H9 (cell line): Measurements from ENCODE around the gene GLCE. TPM values are rescaled to one million over a fixed set of nuclear protein-coding genes. Genes with fewer than 3 reads are reported as not detected.
"Not testable (repeated sequence)": the region's sequence is repeated elsewhere in the genome, so short reads cannot be mapped to it uniquely, and the experiment has no call there.

Experiments
- DNase-seq: peaks from one replicate; pipeline ENCODE4 v3.0.0-alpha.2; 2017
- H2AFZ ChIP-seq: one replicate; pipeline ENCODE4 v1.6.1; 2013; ENCODE audit warnings: mild to moderate bottlenecking, low read length, control low read depth, moderate library complexity
- H2AK5ac ChIP-seq: 2 replicates; pipeline ENCODE4 v1.6.1; 2013; ENCODE audit warnings: low read length, control low read depth, mixed read lengths; ENCODE audit not compliant: insufficient read length
- H2BK120ac ChIP-seq: one replicate; pipeline ENCODE4 v1.6.1; 2013; ENCODE audit warnings: low read depth, mild to moderate bottlenecking, low read length, control low read depth, inconsistent platforms; ENCODE audit not compliant: poor library complexity, severe bottlenecking
- H2BK12ac ChIP-seq: 2 replicates; pipeline ENCODE4 v1.6.1; 2013; ENCODE audit warnings: low read length, control low read depth, mixed read lengths, low read depth; ENCODE audit not compliant: insufficient read length
- H2BK15ac ChIP-seq: 2 replicates; pipeline ENCODE4 v1.6.1; 2013; ENCODE audit warnings: low read depth, low read length, control low read depth
- H2BK20ac ChIP-seq: one replicate; pipeline ENCODE4 v1.6.1; 2013; ENCODE audit warnings: low read depth, mild to moderate bottlenecking, low read length, control low read depth, inconsistent platforms; ENCODE audit not compliant: poor library complexity, severe bottlenecking
- H2BK5ac ChIP-seq: 2 replicates; pipeline ENCODE4 v1.6.1; 2013; ENCODE audit warnings: low read length, control low read depth, mixed read lengths; ENCODE audit not compliant: insufficient read length
- H3K14ac ChIP-seq: 2 replicates; pipeline ENCODE4 v1.6.1; 2013; ENCODE audit warnings: low read length, control low read depth; ENCODE audit not compliant: insufficient read depth
- H3K18ac ChIP-seq: 2 replicates; pipeline ENCODE4 v1.6.1; 2013; ENCODE audit warnings: low read depth, mild to moderate bottlenecking, mixed read lengths, low read length, control low read depth; ENCODE audit not compliant: insufficient read length
- H3K23ac ChIP-seq: 2 replicates; pipeline ENCODE4 v1.6.1; 2013; ENCODE audit warnings: low read length, control low read depth, mixed read lengths, low read depth; ENCODE audit not compliant: insufficient read length
- H3K23me2 ChIP-seq: 2 replicates; pipeline ENCODE4 v1.6.1; 2013; ENCODE audit warnings: low read depth, mild to moderate bottlenecking, mixed read lengths, low read length, control low read depth; ENCODE audit not compliant: insufficient read length, poor library complexity, severe bottlenecking
- H3K27ac ChIP-seq: 2 replicates; pipeline ENCODE4 v1.5.1; 2013; ENCODE audit warnings: low read length, control low read depth, mixed read lengths, low read depth; ENCODE audit not compliant: insufficient read length
- H3K27me3 ChIP-seq: 2 replicates; pipeline ENCODE4 v1.6.1; 2013; ENCODE audit warnings: low read length, control low read depth, inconsistent platforms; ENCODE audit not compliant: insufficient read depth
- H3K4ac ChIP-seq: 2 replicates; pipeline ENCODE4 v1.6.1; 2013; ENCODE audit warnings: low read depth, mild to moderate bottlenecking, control low read depth, inconsistent platforms, low read length, moderate library complexity
- H3K4me1 ChIP-seq: 2 replicates; pipeline ENCODE4 v1.6.1; 2013; ENCODE audit warnings: low read length, control low read depth, inconsistent platforms; ENCODE audit not compliant: insufficient read depth
- H3K4me2 ChIP-seq: 2 replicates; pipeline ENCODE4 v1.6.1; 2013; ENCODE audit warnings: low read length, control low read depth, mixed read lengths; ENCODE audit not compliant: insufficient read length, insufficient read depth
- H3K56ac ChIP-seq: 2 replicates; pipeline ENCODE4 v1.6.1; 2013; ENCODE audit warnings: low read depth, mild to moderate bottlenecking, mixed read lengths, low read length, control low read depth; ENCODE audit not compliant: insufficient read length
- H3K79me1 ChIP-seq: 2 replicates; pipeline ENCODE4 v1.6.1; 2013; ENCODE audit warnings: low read depth, mild to moderate bottlenecking, moderate library complexity, low read length, control low read depth, inconsistent platforms; ENCODE audit not compliant: insufficient read depth, poor library complexity, severe bottlenecking
- H3K79me2 ChIP-seq: 2 replicates; pipeline ENCODE4 v1.6.1; 2013; ENCODE audit warnings: low read length, control low read depth, inconsistent platforms; ENCODE audit not compliant: insufficient read depth
- H3K9ac ChIP-seq: 2 replicates; pipeline ENCODE4 v1.6.1; 2013; ENCODE audit warnings: low read length, control low read depth, mixed read lengths; ENCODE audit not compliant: insufficient read length; ENCODE audit errors: extremely low read depth
- H3K9me3 ChIP-seq: one replicate; pipeline ENCODE4 v1.6.1; 2013; ENCODE audit warnings: low read depth, low read length, inconsistent platforms; ENCODE audit not compliant: control insufficient read depth
- H3T11ph ChIP-seq: one replicate; pipeline ENCODE4 v1.6.1; 2013; ENCODE audit warnings: mild to moderate bottlenecking, low read length, control low read depth, inconsistent platforms
- H4K20me1 ChIP-seq: one replicate; pipeline ENCODE4 v1.6.1; 2013; ENCODE audit not compliant: control insufficient read depth, insufficient read length, insufficient read depth
- H4K5ac ChIP-seq: 2 replicates; pipeline ENCODE4 v1.6.1; 2013; ENCODE audit warnings: low read depth, mild to moderate bottlenecking, mixed read lengths, low read length, control low read depth; ENCODE audit not compliant: insufficient read length
- H4K8ac ChIP-seq: replicated peaks from 2 replicates; pipeline ENCODE4 v1.6.1; 2013; ENCODE audit warnings: low read length, control low read depth, mixed read lengths, low read depth; ENCODE audit not compliant: insufficient read length
- H4K91ac ChIP-seq: 2 replicates; pipeline ENCODE4 v1.6.1; 2013; ENCODE audit warnings: low read depth, mild to moderate bottlenecking, moderate library complexity, mixed read lengths, low read length, control low read depth; ENCODE audit not compliant: insufficient read length
- H3K27ac Mint-ChIP-seq, 3 experiments: 2 replicates in 2 of 3; 3 replicates in 1 of 3; pipeline ENCODE4 v1.8.0; 2020 to 2021; ENCODE audit warnings: mixed read lengths in 3 of 3, mild to moderate bottlenecking in 1 of 3, moderate library complexity in 1 of 3
- H3K27me3 Mint-ChIP-seq: 2 replicates; pipeline ENCODE4 v1.8.0; 2021; ENCODE audit warnings: low read depth, mild to moderate bottlenecking, moderate library complexity, mixed read lengths
- H3K36me3 Mint-ChIP-seq, 3 experiments: 2 replicates in 2 of 3; 3 replicates in 1 of 3; pipeline ENCODE4 v1.8.0; 2020 to 2021; ENCODE audit warnings: low read depth in 3 of 3, mixed read lengths in 3 of 3; ENCODE audit not compliant: insufficient read depth in 1 of 3
- H3K4me1 Mint-ChIP-seq, 2 experiments: 2 replicates each; pipeline ENCODE4 v1.8.0; 2020; ENCODE audit warnings: mixed read lengths in 2 of 2
- H3K4me3 Mint-ChIP-seq, 2 experiments: 2 replicates in 1 of 2; 3 replicates in 1 of 2; pipeline ENCODE4 v1.8.0; 2020 to 2021; ENCODE audit warnings: mild to moderate bottlenecking in 2 of 2, mixed read lengths in 2 of 2, moderate library complexity in 1 of 2
- H3K9me3 Mint-ChIP-seq, 2 experiments: 2 replicates in 1 of 2; 3 replicates in 1 of 2; pipeline ENCODE4 v1.8.0; 2020; ENCODE audit warnings: mild to moderate bottlenecking in 2 of 2, mixed read lengths in 2 of 2, moderate library complexity in 1 of 2
- WGBS: extraction: QIAGEN DNeasy Blood & Tissue Kit; methylation state at CpG from one replicate; pipeline ENCODE4 v1.1.7; 2013; ENCODE audit warnings: missing lambda C conversion rate, low lambda C conversion rate, mixed read lengths; ENCODE audit not compliant: insufficient read length; ENCODE audit errors: extremely low coverage; 5-methylcytosine and 5-hydroxymethylcytosine counted together
- total RNA-seq: library from RNA; stranded (reverse); gene quantifications from 2 replicates; pipeline ENCODE4 v1.2.1, GENCODE V29; 2021
- TF ChIP-seq, protein P1 (sequence below): fragments of 200-600 bp; sonication (generic); conservative IDR thresholded peaks from 3 replicates; pipeline ENCODE4 v1.8.0; 2021; ENCODE audit warnings: antibody characterized with exemption, mild to moderate bottlenecking

Gene GLCE
- total RNA-seq, 1 experiment from 2014 or later, result 12.2 TPM

DNA sequence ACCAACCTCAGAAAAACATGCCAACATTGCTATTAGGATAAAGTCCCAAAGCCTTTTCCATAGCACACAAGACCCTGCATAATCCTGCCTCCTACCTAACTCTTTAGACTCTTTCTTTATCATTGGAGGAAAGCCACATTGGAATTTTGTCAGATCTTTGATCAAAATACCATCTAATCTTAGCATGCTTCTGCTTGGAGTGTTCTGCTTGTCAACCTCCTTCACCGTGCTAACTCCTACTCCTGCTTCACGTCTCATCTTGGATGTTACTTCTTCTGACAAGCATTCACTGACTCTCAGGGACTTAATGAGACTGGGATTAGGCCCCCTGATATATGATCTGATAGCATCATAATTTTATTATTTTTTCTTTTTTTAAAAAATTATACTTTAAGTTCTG is 7.4 kb upstream of the GLCE start:
- Histone ChIP-seq H3T11ph (no peak overlapping the region), H4K20me1 (no peaks in the 10 kb centered on the region), H3K14ac (no peak overlapping the region), H2BK15ac (no peak overlapping the region), H3K9ac (no peak overlapping the region), H4K91ac (no peak overlapping the region), H2BK120ac (no peak overlapping the region), H3K9me3 (no peaks in the 10 kb centered on the region), H4K5ac (no peak overlapping the region), H4K8ac (no peak overlapping the region), H2AFZ (no peak overlapping the region), H2BK20ac (no peak overlapping the region), H3K18ac (no peak overlapping the region), H2AK5ac (no peak overlapping the region), H3K27ac (no peak overlapping the region), H3K27me3 (no peaks in the 10 kb centered on the region), H3K4me2 (no peak overlapping the region), H3K23me2 (no peaks in the 10 kb centered on the region), H3K56ac (no peak overlapping the region), H3K4ac (no peak overlapping the region), H2BK5ac (no peak overlapping the region), H3K79me1 (no peaks in the 10 kb centered on the region), H3K4me1 (no peaks in the 10 kb centered on the region), H3K23ac (no peak overlapping the region), H2BK12ac (no peak overlapping the region), H3K79me2 (no peaks in the 10 kb centered on the region)
- H3K9me3 Mint-ChIP-seq, result no peaks in the 10 kb centered on the region
- no CpG with 5 or more reads among the region's 2 CpGs for WGBS
- no peak overlapping the region for H3K27ac Mint-ChIP-seq
- TF ChIP-seq, protein P1, sequence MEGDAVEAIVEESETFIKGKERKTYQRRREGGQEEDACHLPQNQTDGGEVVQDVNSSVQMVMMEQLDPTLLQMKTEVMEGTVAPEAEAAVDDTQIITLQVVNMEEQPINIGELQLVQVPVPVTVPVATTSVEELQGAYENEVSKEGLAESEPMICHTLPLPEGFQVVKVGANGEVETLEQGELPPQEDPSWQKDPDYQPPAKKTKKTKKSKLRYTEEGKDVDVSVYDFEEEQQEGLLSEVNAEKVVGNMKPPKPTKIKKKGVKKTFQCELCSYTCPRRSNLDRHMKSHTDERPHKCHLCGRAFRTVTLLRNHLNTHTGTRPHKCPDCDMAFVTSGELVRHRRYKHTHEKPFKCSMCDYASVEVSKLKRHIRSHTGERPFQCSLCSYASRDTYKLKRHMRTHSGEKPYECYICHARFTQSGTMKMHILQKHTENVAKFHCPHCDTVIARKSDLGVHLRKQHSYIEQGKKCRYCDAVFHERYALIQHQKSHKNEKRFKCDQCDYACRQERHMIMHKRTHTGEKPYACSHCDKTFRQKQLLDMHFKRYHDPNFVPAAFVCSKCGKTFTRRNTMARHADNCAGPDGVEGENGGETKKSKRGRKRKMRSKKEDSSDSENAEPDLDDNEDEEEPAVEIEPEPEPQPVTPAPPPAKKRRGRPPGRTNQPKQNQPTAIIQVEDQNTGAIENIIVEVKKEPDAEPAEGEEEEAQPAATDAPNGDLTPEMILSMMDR, result no peak
- H3K36me3 Mint-ChIP-seq, result no peaks in the 10 kb centered on the region; a peak in 1 of 7 replicates
- H3K27me3 Mint-ChIP-seq, result peaks cover 35% of the 10 kb centered on the region
- peaks cover 2 to 4% of the 10 kb centered on the region in 2 experiments; a peak in 2 of 4 replicates for H3K4me1 Mint-ChIP-seq
- no peak for DNase-seq
- no peak overlapping the region for H3K4me3 Mint-ChIP-seq

- not testable (repeated sequence) for H3K27me3 ChIP-seq, H3K27ac ChIP-seq, H3K36me3 Mint-ChIP-seq, H2BK120ac ChIP-seq, H3K4ac ChIP-seq, H3K56ac ChIP-seq, H4K91ac ChIP-seq, H3K4me1 Mint-ChIP-seq, H2BK20ac ChIP-seq, H4K5ac ChIP-seq, H3K23ac ChIP-seq, H2BK15ac ChIP-seq, H3K4me3 Mint-ChIP-seq, H3K79me1 ChIP-seq, H4K8ac ChIP-seq, H3K9me3 Mint-ChIP-seq, H3K18ac ChIP-seq, DNase-seq, H3K4me1 ChIP-seq, H3K9ac ChIP-seq, H3K79me2 ChIP-seq, H3T11ph ChIP-seq, H3K27ac Mint-ChIP-seq, H3K14ac ChIP-seq, H2AFZ ChIP-seq, H3K4me2 ChIP-seq, H3K23me2 ChIP-seq, H2BK12ac ChIP-seq, H4K20me1 ChIP-seq, H2AK5ac ChIP-seq, H2BK5ac ChIP-seq, H3K9me3 ChIP-seq
- no CpG with 5 or more reads among the region's 2 CpGs for WGBS
- peaks cover 30% of the 10 kb centered on the region for H3K27me3 Mint-ChIP-seq
These were observed 6.8 kb upstream of the GLCE start for GRCh38 chr15:69153587-69153986.
